WTC11 (cell line): ENCODE results near the gene ADGRB3. TPM values are rescaled to one million over a fixed set of nuclear protein-coding genes. Genes with fewer than 3 reads are reported as not detected.

Experiments used
- ATAC-seq: fragments of 200-7000 bp; cut with Tn5 transposase; 2 replicates; pipeline ENCODE4 v1.10.0; 2021; ENCODE audit warnings: mild to moderate bottlenecking, moderate library complexity
- CTCF ChIA-PET: fragments of 300-600 bp; sonication (Branson Sonifier 250); formaldehyde crosslinking; loops from one replicate; lab custom pipeline; 2021; ENCODE audit warnings: antibody characterized with exemption; lab: Charles Lee
- POLR2A ChIA-PET: fragments of 350-600 bp; sonication (Branson Sonifier 250); formaldehyde crosslinking; loops from one replicate; lab custom pipeline; 2021; ENCODE audit warnings: antibody characterized with exemption; lab: Charles Lee
- DNase-seq: peaks from one replicate; pipeline ENCODE4 v3.0.0; 2021; ENCODE audit warnings: low spot score
- H3K27ac Mint-ChIP-seq: 2 replicates; pipeline ENCODE4 v1.8.0; 2021; ENCODE audit warnings: mixed read lengths
- H3K27me3 Mint-ChIP-seq: 2 replicates; pipeline ENCODE4 v1.8.0; 2021; ENCODE audit warnings: low read depth, mild to moderate bottlenecking, moderate library complexity, mixed read lengths
- H3K36me3 Mint-ChIP-seq: 2 replicates; pipeline ENCODE4 v1.8.0; 2021; ENCODE audit warnings: mixed read lengths
- H3K4me1 Mint-ChIP-seq: 2 replicates; pipeline ENCODE4 v1.8.0; 2022; ENCODE audit warnings: mixed read lengths
- H3K4me3 Mint-ChIP-seq: 2 replicates; pipeline ENCODE4 v1.8.0; 2021; ENCODE audit warnings: mild to moderate bottlenecking, moderate library complexity, mixed read lengths
- H3K9me3 Mint-ChIP-seq: 2 replicates; pipeline ENCODE4 v1.8.0; 2021; ENCODE audit warnings: mixed read lengths
- AFF4 ChIP-seq: sonication (generic); formaldehyde crosslinking; IDR thresholded peaks from 2 replicates; pipeline ENCODE4 v1.8.1; 2023; ENCODE audit warnings: mild to moderate bottlenecking, missing genetic modification reagents, borderline replicate concordance
- AR ChIP-seq: fragments of 250-450 bp; sonication (Bioruptor Pico); IDR thresholded peaks from 2 replicates; pipeline ENCODE4 v1.9.0; 2021; ENCODE audit warnings: mild to moderate bottlenecking
- ARID4B ChIP-seq: sonication (generic); formaldehyde crosslinking; IDR thresholded peaks from 2 replicates; pipeline ENCODE4 v1.8.0; 2023; ENCODE audit warnings: missing genetic modification reagents, mild to moderate bottlenecking, borderline replicate concordance
- CREM ChIP-seq: sonication (generic); formaldehyde crosslinking; IDR thresholded peaks from 2 replicates; pipeline ENCODE4 v1.8.1; 2022; ENCODE audit warnings: mild to moderate bottlenecking, missing genetic modification reagents, moderate library complexity
- EMX1 ChIP-seq: fragments of 250-450 bp; sonication (Bioruptor Pico); IDR thresholded peaks from 2 replicates; pipeline ENCODE4 v1.8.0; 2021; ENCODE audit warnings: mild to moderate bottlenecking
- ETV6 ChIP-seq: sonication (generic); formaldehyde crosslinking; IDR thresholded peaks from 2 replicates; pipeline ENCODE4 v1.8.1; 2022; ENCODE audit warnings: mild to moderate bottlenecking, missing genetic modification reagents
- FOXJ3 ChIP-seq: sonication (generic); formaldehyde crosslinking; IDR thresholded peaks from 2 replicates; pipeline ENCODE4 v1.9.0; 2021; ENCODE audit warnings: missing genetic modification reagents, mild to moderate bottlenecking, borderline replicate concordance
- KAT7 ChIP-seq: sonication (generic); formaldehyde crosslinking; IDR thresholded peaks from 2 replicates; pipeline ENCODE4 v1.8.1; 2023; ENCODE audit warnings: missing genetic modification reagents, mild to moderate bottlenecking, borderline replicate concordance
- MXD4 ChIP-seq: fragments of 250-450 bp; sonication (Bioruptor Pico); IDR thresholded peaks from 2 replicates; pipeline ENCODE4 v1.8.0; 2021; ENCODE audit warnings: mild to moderate bottlenecking, moderate library complexity, borderline replicate concordance
- NR1H2 ChIP-seq: sonication (generic); formaldehyde crosslinking; IDR thresholded peaks from 2 replicates; pipeline ENCODE4 v1.9.0; 2021; ENCODE audit warnings: mild to moderate bottlenecking, moderate library complexity, missing genetic modification reagents
- PRRX2 ChIP-seq: fragments of 250-450 bp; sonication (Bioruptor Pico); IDR thresholded peaks from 2 replicates; pipeline ENCODE4 v1.8.0; 2021; ENCODE audit warnings: mild to moderate bottlenecking
- SMAD3 ChIP-seq: sonication (generic); formaldehyde crosslinking; IDR thresholded peaks from 2 replicates; pipeline ENCODE4 v1.8.0; 2022; ENCODE audit warnings: missing genetic modification reagents, mild to moderate bottlenecking, borderline replicate concordance
- SOX15 ChIP-seq: fragments of 250-450 bp; sonication (Bioruptor Pico); IDR thresholded peaks from 2 replicates; pipeline ENCODE4 v1.9.0; 2021; ENCODE audit warnings: mild to moderate bottlenecking
- SP1 ChIP-seq: sonication (generic); formaldehyde crosslinking; conservative IDR thresholded peaks from 2 replicates; pipeline ENCODE4 v1.8.1; 2022; ENCODE audit warnings: missing genetic modification reagents
- ZNF121 ChIP-seq: sonication (generic); formaldehyde crosslinking; IDR thresholded peaks from 2 replicates; pipeline ENCODE4 v1.8.0; 2023; ENCODE audit warnings: missing genetic modification reagents
- ZNF232 ChIP-seq: sonication (generic); formaldehyde crosslinking; IDR thresholded peaks from 2 replicates; pipeline ENCODE4 v1.8.0; 2022; ENCODE audit warnings: mild to moderate bottlenecking, missing genetic modification reagents
- total RNA-seq: library from RNA; stranded (reverse); gene quantifications from 3 replicates; pipeline ENCODE4 v1.2.3, GENCODE V29; 2021
- TF ChIP-seq, protein P1 (sequence below): sonication (generic); formaldehyde crosslinking; IDR thresholded peaks from 2 replicates; pipeline ENCODE4 v1.8.1; 2022; ENCODE audit warnings: low read depth, missing genetic modification reagents, borderline replicate concordance
- TF ChIP-seq, protein P2 (sequence below): sonication (generic); formaldehyde crosslinking; IDR thresholded peaks from 2 replicates; pipeline ENCODE4 v1.8.1; 2022; ENCODE audit warnings: mild to moderate bottlenecking, moderate library complexity, missing genetic modification reagents
- TF ChIP-seq, protein P3 (sequence below): sonication (generic); formaldehyde crosslinking; IDR thresholded peaks from 2 replicates; pipeline ENCODE4 v1.8.1; 2023; ENCODE audit warnings: mild to moderate bottlenecking, missing genetic modification reagents, moderate library complexity

The ADGRB3 gene
- total RNA-seq, 1 experiment from 2014 or later: 1.9 TPM

GRCh38 chr6:68756454-68757375 lies 121.6 kb downstream of the ADGRB3 start:
- no peaks in the 10 kb centered on the region for H3K9me3 Mint-ChIP-seq
- H3K36me3 Mint-ChIP-seq: no peaks in the 10 kb centered on the region
- H3K27ac Mint-ChIP-seq: no peak overlapping the region
- no peak overlapping the region for H3K4me3 Mint-ChIP-seq
- ATAC-seq (no peak), DNase-seq (no peak)
- H3K4me1 Mint-ChIP-seq: no peaks in the 10 kb centered on the region
- H3K27me3 Mint-ChIP-seq: no peaks in the 10 kb centered on the region
- CTCF ChIA-PET: no interaction called here
- TF ChIP-seq ZNF232 (CRISPR knock-in tag) (no peak), ZNF121 (CRISPR knock-in tag) (no peak), KAT7 (no peak), MXD4 (no peak), FOXJ3 (no peak), EMX1 (no peak), ETV6 (CRISPR knock-in tag) (no peak), SOX15 (CRISPR knock-in tag) (no peak), AR (CRISPR knock-in tag) (no peak), SP1 (CRISPR knock-in tag) (no peak), SMAD3 (CRISPR knock-in tag) (no peak), PRRX2 (no peak), AFF4 (CRISPR knock-in tag) (no peak)
- TF ChIP-seq, protein P1, sequence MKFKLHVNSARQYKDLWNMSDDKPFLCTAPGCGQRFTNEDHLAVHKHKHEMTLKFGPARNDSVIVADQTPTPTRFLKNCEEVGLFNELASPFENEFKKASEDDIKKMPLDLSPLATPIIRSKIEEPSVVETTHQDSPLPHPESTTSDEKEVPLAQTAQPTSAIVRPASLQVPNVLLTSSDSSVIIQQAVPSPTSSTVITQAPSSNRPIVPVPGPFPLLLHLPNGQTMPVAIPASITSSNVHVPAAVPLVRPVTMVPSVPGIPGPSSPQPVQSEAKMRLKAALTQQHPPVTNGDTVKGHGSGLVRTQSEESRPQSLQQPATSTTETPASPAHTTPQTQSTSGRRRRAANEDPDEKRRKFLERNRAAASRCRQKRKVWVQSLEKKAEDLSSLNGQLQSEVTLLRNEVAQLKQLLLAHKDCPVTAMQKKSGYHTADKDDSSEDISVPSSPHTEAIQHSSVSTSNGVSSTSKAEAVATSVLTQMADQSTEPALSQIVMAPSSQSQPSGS (CRISPR knock-in tag): no peak
- TF ChIP-seq, protein P2, sequence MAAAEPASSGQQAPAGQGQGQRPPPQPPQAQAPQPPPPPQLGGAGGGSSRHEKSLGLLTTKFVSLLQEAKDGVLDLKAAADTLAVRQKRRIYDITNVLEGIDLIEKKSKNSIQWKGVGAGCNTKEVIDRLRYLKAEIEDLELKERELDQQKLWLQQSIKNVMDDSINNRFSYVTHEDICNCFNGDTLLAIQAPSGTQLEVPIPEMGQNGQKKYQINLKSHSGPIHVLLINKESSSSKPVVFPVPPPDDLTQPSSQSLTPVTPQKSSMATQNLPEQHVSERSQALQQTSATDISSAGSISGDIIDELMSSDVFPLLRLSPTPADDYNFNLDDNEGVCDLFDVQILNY (CRISPR knock-in tag): no peak
- POLR2A ChIA-PET: no interaction called here

DNA sequence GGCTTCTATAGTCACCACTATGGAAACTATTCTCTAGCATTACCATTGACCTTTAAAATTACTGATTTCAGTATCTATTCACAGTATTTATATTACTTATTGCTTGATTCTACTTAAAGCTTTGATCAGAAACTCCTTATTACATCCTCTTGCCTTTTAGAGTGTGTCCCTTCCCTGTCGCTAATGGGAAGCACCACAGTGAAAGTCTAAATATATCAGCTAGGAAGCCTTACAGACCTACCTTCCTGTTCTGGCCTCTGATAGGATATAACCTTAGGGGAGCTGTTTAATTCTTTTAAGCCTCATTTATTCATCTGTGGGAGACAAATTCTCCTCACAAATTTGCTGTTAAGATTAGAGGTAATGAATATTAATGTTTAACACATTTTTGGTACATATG lies 122.7 kb downstream of the ADGRB3 start:
- Mint-ChIP-seq H3K27ac (no peak overlapping the region), H3K4me3 (no peak overlapping the region), H3K4me1 (no peaks in the 10 kb centered on the region), H3K27me3 (no peaks in the 10 kb centered on the region), H3K36me3 (no peaks in the 10 kb centered on the region), H3K9me3 (no peaks in the 10 kb centered on the region)
- no peak for DNase-seq
- ChIA-PET CTCF (no interaction called here), POLR2A (no interaction called here)
- no peak for ATAC-seq
- TF ChIP-seq CREM (CRISPR knock-in tag) (no peak), ARID4B (CRISPR knock-in tag) (no peak), NR1H2 (CRISPR knock-in tag) (no peak)
- TF ChIP-seq, protein P2 (CRISPR knock-in tag): no peak
- TF ChIP-seq, protein P3, sequence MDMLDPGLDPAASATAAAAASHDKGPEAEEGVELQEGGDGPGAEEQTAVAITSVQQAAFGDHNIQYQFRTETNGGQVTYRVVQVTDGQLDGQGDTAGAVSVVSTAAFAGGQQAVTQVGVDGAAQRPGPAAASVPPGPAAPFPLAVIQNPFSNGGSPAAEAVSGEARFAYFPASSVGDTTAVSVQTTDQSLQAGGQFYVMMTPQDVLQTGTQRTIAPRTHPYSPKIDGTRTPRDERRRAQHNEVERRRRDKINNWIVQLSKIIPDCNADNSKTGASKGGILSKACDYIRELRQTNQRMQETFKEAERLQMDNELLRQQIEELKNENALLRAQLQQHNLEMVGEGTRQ (CRISPR knock-in tag): no peak
